Measurements from ENCODE around the gene PTPDC1.

The PTPDC1 gene

GRCh38 chr9:94127806-94128205 lies 43.5 kb downstream of the PTPDC1 start:
- Histone ChIP-seq H3K27me3 (no peaks in the 10 kb centered on the region), H3K36me3 (no peaks in the 10 kb centered on the region), H3K27ac (no peak overlapping the region), H3K9me3 (no peaks in the 10 kb centered on the region), H3K4me1 (ENCODE audit: control insufficient read depth in 1 of 2, insufficient read depth in 1 of 2, low read depth in 1 of 2, low read length in 1 of 2) (peaks cover 6 to 12% of the 10 kb centered on the region in 2 experiments), H3K4me3 (ENCODE audit: low read depth in 1 of 2, low read length in 1 of 2) (no peak overlapping the region)
- TF ChIP-seq CTCF (IDR thresholded peaks at IDR 0.05): no peak

- H3K9me3 ChIP-seq: no peaks in the 10 kb centered on the region
- TF ChIP-seq CTCF (IDR thresholded peaks at IDR 0.05): no peak
- no peaks in the 10 kb centered on the region for H3K27me3 ChIP-seq
- no peaks in the 10 kb centered on the region for H3K36me3 ChIP-seq
- H3K4me3 ChIP-seq (ENCODE audit: low read depth in 1 of 2, low read length in 1 of 2): no peak overlapping the region
- H3K27ac ChIP-seq: no peak overlapping the region
- H3K4me1 ChIP-seq (ENCODE audit: control insufficient read depth in 1 of 2, insufficient read depth in 1 of 2, low read depth in 1 of 2, low read length in 1 of 2): peaks cover 6 to 12% of the 10 kb centered on the region in 2 experiments
These were observed 44.3 kb downstream of the PTPDC1 start for GRCh38 chr9:94128580-94128979.

- TF ChIP-seq CTCF (IDR thresholded peaks at IDR 0.05): no peak
- no peaks in the 10 kb centered on the region for H3K36me3 ChIP-seq
- H3K27ac ChIP-seq: no peak overlapping the region
- peaks cover 0 to 8% of the 10 kb centered on the region in 2 experiments for H3K4me1 ChIP-seq (ENCODE audit: control insufficient read depth in 1 of 2, insufficient read depth in 1 of 2, low read depth in 1 of 2, low read length in 1 of 2)
- no peak overlapping the region for H3K4me3 ChIP-seq (ENCODE audit: low read depth in 1 of 2, low read length in 1 of 2)
- no peaks in the 10 kb centered on the region for H3K9me3 ChIP-seq
- H3K27me3 ChIP-seq: no peaks in the 10 kb centered on the region
These were observed 50.4 kb downstream of the PTPDC1 start for GRCh38 chr9:94134629-94135028.

- peaks cover 0 to 8% of the 10 kb centered on the region in 2 experiments for H3K4me1 ChIP-seq (ENCODE audit: control insufficient read depth in 1 of 2, insufficient read depth in 1 of 2, low read depth in 1 of 2, low read length in 1 of 2)
- no peak overlapping the region for H3K27ac ChIP-seq
- H3K4me3 ChIP-seq (ENCODE audit: low read depth in 1 of 2, low read length in 1 of 2): no peak overlapping the region
- H3K9me3 ChIP-seq: no peaks in the 10 kb centered on the region
- H3K27me3 ChIP-seq: no peaks in the 10 kb centered on the region
- H3K36me3 ChIP-seq: no peaks in the 10 kb centered on the region
- TF ChIP-seq CTCF (IDR thresholded peaks at IDR 0.05): no peak
These were observed 51.0 kb downstream of the PTPDC1 start for GRCh38 chr9:94135222-94135621.

GRCh38 chr9:94139672-94140417 lies 55.6 kb downstream of the PTPDC1 start:
- no peak overlapping the region for H3K27ac ChIP-seq
- no peak for TF ChIP-seq CTCF (IDR thresholded peaks at IDR 0.05)
- no peaks in the 10 kb centered on the region for H3K36me3 ChIP-seq
- no peaks in the 10 kb centered on the region for H3K27me3 ChIP-seq
- H3K9me3 ChIP-seq: no peaks in the 10 kb centered on the region
- no peak overlapping the region for H3K4me3 ChIP-seq (ENCODE audit: low read depth in 1 of 2, low read length in 1 of 2)
- peaks cover 0 to 6% of the 10 kb centered on the region in 2 experiments for H3K4me1 ChIP-seq (ENCODE audit: control insufficient read depth in 1 of 2, insufficient read depth in 1 of 2, low read depth in 1 of 2, low read length in 1 of 2)

Measured in neutrophil (primary cell).